ENCODE results near the gene SCGN.

DNA sequence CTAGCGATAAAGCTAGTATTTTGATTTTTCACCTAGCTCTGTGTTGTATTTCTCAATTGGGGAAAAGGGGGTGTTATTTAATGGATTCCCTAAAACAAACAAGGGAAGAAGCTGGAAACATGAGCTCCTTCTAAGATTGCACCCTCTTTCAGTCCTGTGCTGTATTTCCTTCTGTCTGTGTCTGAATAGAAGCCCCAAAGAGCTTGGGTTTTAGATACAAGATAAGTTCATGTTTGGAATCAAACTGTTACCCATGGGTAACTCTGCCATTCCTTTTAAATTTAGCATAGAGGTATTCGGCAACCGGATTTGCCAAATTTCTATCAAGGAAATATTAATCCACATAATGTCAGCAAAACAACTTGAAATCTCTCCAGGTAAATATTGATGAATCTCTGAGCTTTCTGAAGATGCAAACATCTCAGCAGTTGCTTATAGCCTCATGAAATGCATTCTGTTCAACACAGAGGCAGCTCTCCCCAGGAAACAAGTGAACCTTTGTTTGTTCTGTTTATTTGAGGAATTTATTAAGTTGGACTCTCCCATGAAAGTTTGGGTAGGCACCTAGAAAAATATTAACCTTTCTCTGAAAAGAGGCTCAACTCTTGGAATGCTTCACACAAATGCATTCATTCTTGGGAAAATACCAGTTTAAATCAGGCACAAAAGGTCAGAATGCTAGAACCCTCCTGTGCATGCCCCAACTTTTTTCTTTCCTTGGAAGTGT lies 9.9 kb upstream of the SCGN start:
- no peak for TF ChIP-seq ZNF707 (tag by site-specific recombination; IDR thresholded peaks at IDR 0.05)
- TF ChIP-seq, protein P1, sequence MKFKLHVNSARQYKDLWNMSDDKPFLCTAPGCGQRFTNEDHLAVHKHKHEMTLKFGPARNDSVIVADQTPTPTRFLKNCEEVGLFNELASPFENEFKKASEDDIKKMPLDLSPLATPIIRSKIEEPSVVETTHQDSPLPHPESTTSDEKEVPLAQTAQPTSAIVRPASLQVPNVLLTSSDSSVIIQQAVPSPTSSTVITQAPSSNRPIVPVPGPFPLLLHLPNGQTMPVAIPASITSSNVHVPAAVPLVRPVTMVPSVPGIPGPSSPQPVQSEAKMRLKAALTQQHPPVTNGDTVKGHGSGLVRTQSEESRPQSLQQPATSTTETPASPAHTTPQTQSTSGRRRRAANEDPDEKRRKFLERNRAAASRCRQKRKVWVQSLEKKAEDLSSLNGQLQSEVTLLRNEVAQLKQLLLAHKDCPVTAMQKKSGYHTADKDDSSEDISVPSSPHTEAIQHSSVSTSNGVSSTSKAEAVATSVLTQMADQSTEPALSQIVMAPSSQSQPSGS (tag by site-specific recombination; IDR thresholded peaks at IDR 0.05; ENCODE audit: low read depth) = no peak
- TF ChIP-seq, protein P2, sequence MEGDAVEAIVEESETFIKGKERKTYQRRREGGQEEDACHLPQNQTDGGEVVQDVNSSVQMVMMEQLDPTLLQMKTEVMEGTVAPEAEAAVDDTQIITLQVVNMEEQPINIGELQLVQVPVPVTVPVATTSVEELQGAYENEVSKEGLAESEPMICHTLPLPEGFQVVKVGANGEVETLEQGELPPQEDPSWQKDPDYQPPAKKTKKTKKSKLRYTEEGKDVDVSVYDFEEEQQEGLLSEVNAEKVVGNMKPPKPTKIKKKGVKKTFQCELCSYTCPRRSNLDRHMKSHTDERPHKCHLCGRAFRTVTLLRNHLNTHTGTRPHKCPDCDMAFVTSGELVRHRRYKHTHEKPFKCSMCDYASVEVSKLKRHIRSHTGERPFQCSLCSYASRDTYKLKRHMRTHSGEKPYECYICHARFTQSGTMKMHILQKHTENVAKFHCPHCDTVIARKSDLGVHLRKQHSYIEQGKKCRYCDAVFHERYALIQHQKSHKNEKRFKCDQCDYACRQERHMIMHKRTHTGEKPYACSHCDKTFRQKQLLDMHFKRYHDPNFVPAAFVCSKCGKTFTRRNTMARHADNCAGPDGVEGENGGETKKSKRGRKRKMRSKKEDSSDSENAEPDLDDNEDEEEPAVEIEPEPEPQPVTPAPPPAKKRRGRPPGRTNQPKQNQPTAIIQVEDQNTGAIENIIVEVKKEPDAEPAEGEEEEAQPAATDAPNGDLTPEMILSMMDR (tag by site-specific recombination; IDR thresholded peaks at IDR 0.05) = no peak
- no peak for TF ChIP-seq HOXC10 (CRISPR knock-in tag; IDR thresholded peaks at IDR 0.05)
- no peak for TF ChIP-seq ZEB2 (tag by site-specific recombination; IDR thresholded peaks at IDR 0.05)
- TF ChIP-seq SP7 (tag by site-specific recombination; IDR thresholded peaks at IDR 0.05) = no peak
- no peak for TF ChIP-seq ZNF623 (tag by site-specific recombination; IDR thresholded peaks at IDR 0.05)
- TF ChIP-seq OSR2 (tag by site-specific recombination; IDR thresholded peaks at IDR 0.05) = no peak
